ENCODE results near the gene EMX1.

EMX1 gene

DNA sequence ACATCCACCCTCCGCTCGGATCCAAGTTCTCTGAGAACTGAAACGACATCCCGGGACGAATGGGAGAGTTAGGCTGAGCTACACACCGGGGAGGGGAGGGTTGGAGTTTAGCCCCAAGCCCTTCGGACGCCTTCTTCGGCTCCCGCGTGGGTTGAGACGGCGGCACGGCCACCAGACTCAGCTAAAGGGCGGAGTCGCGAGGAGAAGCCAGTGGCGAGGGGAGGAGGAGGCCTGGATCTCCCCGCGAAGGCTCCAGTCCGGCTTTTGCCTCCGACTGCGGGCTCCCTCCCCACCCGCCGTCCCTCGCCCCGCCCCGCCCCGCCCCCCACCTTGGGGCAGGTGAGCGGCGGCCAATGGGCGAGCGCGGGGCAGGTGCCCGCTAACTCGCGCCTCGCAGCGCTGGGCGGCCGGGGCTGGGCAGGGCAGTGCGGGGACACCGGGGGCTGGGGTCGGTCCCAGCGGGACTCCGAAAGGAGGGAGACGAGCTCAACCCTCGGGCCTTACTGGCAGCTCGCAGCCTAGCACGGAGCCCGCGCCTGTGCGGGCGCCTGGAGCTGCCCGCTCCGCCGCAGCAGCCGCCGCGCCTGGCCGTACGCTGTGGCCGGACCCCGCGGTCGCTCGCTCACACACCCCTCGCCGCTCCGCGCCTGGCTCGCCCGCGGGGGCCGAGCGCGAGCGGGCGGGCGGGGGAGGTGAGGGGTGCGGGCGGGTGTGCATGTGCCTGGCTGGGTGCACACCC, at the start of gene EMX1:
Gene EMX1 (plus strand): TSS at position 382 of the 739 bp plus-strand sequence. CDS start 334 bp downstream, at position 716.
- no peak for FAIRE-seq

DNA sequence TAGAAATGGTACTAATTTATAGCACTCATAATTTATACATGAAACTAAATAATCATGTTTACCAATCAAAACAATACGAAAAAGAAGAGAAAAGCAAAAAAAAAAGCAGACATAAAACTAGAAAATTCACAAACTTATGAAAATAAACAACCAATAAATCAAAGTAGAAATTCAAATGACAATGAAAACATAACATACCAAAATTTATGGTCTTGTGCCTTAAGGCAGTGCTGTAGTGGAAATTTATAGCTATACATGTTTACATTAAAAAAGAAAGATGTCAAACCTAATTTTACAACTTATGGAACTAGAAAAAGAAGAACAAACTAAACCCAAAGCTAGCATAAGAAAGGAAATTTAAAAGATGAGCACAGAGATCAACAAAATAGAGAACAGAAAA, 46.3 kb upstream of the EMX1 start:
- no peak for FAIRE-seq

DNA sequence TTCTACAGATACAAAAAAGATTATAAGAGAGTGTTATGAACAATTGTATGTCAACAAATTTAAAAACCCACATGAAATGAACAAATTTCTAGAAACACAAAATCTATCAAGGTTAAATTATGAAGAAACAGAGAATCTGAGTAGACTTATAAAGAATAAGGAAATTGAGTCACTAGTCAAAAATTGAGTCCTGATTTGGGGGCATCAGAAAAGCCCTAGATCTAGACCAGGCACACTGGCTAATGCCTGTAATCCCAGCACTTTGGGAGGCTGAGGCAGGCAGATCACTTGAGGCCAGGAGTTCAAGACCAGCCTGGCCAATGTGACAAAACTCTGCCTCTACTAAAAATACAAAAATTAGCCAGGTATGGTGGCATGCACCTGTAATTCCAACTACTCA, 45.4 kb upstream of the EMX1 start:
- FAIRE-seq = no peak

DNA sequence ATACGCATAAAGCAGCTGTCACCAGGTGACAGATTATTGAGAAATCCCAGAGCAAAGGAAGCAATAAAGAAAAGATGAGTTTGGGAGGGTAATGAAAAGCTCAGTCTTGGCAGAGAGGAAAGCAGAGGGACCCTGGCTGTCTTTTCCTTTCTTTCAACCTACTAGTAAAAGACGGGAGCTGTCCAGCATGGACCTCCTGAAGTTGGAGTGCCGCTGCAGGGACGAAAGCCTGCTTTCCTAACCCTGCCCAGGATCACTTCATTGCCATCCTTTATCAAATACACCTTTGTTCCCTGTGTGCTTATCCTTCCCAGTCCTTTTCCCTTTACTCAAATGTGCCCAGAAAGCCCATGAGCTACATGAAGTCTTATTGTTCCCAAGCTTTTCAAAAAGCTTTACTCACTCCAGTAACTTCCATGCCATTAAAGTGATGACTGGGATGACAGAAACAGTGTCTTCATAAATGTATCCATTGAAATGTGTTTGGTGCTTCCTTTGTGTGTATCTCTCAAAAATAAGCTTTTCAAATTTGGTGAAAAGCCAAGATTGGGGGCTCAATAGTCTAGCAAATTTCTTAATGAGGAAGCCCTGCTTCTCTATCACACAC, 33.9 kb upstream of the EMX1 start:
- FAIRE-seq = no peak

DNA sequence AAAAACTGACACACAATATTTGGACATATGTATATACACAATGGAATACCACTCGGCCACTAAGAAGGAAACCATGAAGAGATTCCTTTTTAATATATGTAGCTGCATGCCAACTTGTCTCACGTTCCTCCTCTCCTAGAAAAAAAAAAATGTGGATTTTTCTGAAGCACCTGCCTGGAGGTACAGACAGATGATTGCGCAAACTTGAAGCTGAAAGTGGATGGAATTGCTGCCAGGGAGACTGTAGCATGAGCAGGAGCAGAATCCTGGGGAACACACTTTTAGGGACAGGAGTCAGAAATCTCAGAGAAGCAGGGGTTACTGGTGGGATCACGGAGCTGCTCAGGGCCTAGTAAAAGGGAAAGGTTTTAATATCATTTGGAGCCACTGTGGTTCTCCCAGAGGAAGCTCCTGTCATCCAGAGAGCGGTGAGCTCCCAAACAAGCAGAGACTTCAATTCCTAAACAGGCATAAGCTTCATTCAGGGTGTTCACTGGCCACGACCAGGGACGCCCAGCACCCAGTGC, 30.8 kb upstream of the EMX1 start:
- FAIRE-seq = no peak

DNA sequence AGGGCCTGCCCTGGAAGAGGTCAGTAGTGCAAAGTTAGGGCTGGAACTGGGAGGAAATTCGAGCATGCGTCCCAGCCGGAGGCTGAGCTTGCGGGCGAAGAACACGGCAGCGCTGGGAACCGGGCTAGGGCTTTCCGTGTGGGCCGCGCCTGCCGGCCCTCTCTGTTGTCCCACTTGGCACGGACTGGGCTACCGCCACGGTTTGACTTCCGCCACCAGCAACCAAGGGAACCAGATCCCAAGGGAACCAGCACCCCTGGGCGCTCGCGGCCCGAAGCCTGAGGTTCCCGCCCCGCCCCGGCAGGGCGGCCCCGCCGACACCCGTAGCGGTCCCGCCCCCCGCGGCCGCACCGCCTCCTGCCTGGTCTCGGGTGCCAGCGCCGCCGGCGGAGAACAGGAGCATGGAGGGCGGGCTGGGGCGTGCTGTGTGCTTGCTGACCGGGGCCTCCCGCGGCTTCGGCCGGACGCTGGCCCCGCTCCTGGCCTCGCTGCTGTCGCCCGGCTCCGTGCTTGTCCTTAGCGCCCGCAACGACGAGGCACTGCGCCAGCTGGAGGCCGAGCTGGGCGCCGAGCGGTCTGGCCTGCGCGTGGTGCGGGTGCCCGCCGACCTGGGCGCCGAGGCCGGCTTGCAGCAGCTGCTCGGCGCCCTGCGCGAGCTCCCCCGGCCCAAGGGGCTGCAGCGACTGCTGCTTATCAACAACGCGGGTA, 30.1 kb upstream of the EMX1 start, which contains the start of gene SPR:
Gene SPR (plus strand): TSS at position 377 of the 708 bp plus-strand sequence. CDS start 25 bp downstream, at position 402.
- FAIRE-seq = no peak

DNA sequence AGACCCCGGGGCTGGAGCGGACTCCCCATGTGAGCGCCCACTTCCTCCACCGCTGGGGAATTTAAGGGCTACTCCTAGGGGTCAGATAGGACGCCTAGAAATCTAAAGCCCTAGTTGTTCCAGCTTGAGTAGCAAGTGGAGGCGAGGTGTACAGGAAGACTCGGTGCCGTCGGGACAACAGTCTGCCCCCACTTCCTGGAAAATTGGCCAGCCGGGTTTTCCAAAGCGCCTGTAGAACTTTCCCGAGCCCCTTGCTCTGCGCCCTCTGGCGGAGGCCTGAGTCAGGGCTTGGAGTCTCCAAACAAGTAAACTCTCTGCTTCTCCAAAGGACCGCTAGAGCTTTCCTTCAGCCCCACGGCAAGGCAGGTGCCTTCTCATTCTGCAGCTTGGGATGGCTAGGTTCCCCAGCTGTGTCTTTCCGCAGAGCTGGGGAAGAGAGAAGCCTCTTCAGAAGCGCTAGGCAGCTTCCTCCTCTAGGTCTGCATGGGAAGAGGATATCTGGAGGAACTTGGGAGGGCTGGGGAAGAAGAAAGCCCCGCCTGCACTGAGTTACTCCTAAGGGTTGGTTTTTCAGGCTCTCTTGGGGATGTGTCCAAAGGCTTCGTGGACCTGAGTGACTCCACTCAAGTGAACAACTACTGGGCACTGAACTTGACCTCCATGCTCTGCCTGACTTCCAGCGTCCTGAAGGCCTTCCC, 29.4 kb upstream of the EMX1 start:
- no peak for FAIRE-seq

DNA sequence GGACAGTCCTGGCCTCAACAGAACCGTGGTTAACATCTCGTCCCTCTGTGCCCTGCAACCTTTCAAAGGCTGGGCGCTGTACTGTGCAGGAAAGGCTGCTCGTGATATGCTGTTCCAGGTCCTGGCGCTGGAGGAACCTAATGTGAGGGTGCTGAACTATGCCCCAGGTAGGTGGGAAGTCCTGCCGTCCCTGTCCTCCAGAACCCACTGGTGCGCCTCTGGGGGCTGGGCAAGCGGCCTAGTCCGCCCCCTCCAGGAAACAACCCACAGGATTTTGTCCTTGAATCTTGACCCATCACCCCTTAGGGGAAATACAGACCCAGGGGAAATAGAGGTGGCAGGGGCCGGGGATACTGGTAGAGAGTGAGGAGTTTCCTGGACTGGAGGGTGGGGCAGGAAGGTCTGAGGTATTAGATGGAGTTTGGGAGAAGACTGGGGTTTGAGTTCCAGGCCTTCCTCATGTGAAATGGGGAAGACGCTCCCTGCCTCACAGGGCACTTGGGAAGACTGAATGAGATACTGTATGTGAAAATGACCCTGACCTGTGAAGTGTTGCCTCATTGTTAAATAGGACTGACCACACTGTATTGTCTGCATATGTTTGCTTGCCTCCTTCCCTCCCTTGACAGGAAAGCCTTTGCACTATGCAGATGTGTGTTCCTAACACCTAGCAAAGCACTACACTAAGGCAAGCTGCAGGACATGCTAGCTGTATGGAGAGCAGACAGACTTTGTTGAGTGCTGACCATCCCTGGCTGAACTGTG, 28.7 kb upstream of the EMX1 start:
- FAIRE-seq = no peak

DNA sequence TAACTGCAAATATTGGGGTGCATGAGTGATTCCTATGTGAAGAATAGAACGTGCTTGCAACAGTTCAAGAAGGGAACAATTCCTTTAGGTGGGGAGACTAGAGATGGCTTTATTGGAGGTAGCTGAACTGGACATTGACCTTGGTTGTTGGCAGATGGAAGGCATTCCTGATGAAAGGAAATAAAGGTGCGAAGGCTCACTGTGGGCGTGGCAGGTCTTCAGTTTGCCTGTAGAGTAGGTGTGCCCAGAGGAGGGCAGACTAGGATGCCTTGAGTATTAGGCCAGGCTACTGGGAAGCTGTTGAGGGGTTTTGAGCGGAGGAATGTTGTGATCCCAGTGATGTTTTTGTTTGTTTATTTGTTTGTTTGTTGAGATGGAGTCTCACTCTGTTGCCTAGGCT, 27.3 kb upstream of the EMX1 start:
- no peak for FAIRE-seq

DNA sequence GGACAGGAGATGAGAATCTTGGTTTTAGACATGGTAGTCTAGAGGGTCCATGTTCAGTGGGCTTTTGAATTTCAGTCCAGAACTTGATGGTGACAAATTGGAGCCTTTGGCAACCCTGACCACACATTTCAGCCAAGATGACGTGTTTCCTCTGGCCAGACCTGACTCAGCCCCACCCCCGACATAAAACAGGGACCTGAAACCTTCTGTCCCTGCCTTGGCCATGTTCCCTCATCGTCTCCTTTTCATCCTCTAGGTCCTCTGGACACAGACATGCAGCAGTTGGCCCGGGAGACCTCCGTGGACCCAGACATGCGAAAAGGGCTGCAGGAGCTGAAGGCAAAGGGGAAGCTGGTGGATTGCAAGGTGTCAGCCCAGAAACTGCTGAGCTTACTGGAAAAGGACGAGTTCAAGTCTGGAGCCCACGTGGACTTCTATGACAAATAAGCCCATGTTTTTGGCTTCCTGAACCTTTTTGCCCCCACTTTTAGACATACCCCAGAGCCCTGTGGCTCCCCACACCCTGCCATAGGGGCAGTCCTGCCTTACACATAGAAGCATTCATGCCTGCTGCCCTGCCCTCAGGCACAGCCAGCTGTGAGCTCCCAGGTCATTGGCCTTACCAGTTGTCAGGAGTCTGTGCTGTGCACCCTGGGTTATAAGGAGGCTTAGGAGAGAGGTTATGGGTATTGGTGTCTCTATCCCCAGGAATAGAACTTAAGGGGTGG, 26.1 kb upstream of the EMX1 start:
- FAIRE-seq = no peak

DNA sequence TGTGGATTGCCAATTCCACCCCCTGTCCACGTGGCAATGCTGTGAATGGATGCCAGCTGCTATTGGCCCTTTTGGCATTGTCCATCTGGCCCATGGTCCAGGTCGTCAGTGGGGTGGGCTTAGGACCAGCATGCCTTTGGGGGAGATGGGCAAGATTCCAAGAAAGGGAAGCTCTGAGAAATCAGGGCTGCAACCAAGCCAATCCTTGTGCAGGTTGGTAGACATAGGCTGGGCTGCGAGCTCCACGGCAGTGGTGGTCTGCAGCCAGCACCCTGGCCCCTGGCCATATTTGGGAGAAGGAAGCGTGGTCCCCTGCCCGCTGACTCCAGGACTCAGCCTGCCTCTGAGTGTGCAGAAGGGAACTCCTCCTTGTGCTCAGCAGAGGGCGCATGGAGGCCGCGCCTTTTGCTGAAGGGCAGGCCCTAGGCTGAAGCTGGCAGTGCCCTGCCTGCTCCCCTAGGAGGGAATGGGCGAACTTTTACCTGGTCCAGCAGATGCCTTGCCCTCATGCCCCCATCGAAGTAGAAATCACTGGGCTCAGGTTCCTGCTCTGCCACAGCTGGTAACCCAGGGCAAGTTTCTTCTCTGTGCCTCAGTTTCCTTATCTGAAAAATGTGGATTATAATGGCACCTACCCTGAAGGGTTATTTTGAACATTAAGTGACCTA, 24.7 kb upstream of the EMX1 start:
- no peak for FAIRE-seq

DNA sequence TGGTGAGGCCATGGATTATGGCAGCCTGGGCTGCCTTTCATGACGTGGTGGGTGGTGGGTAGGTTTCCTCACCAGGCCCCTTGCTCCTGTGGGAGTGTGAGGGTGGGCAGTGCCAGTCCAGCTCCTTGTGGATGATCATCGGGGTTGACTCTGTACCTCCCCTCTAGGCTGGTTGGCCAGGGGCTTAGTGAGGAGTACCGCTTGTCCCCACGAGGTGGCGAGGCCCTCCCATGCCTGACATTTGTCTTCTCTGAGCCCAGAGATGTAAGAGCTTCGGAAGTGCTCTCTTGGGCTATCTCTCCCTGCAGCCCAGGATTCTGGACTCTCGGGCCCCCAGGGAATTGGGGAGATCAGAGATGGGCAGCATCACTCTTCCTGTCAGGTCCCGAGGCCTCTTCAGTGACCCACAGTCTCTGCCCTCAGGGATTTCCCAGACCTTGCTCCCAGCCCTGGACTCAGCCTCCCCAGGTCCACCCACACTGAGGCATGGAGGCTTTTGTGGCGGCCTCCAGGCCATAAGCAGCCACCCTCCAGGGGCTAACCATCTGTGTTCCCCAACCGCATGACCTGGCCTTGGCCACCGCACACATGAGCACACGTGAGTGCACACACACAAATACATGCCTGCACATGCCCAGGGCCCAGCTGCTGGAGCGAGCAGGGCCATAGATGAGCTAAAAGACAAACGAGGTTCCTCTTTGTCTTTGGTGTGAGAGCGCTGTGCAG, 23.6 kb upstream of the EMX1 start:
- FAIRE-seq = no peak

DNA sequence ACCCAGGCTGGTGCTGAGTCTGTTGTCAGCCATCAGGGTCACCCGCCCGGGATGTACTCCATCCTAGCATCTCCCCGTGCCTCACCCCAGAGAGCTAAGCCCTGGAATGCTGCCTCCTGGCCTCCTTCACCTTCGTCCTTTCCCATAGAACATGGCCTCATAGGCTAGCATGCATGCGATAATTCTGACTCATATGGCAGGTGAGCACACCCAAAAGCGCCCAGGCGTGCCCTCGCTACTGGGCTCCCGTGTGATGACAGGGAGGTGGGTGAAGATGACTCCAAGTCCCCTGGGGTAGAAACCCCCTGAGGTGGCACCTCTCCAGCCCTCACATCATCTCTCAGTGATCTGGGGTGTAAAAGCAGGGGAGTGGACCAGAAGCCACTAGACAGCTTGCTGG, 22.8 kb upstream of the EMX1 start:
- no peak for FAIRE-seq

DNA sequence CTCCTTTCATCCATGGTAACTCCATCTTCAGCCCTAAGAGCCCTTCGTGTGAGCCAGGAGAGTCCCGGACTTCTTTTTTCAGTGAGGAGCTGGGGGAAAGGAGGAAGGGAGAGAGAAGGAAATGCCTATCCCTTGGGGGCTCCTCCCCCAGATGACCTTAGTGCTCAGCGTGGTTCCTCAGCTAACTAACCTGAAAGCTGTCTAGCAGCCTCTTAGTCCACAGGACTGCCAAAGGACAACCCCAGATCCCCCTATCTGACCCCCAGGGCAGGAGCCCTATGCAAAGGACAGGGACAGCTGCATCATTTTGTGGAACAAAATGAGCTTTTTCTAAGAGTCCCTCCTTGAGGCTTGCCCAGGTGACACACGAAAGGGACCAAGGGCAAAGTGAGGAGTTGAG, 22.2 kb upstream of the EMX1 start:
- no peak for FAIRE-seq

DNA sequence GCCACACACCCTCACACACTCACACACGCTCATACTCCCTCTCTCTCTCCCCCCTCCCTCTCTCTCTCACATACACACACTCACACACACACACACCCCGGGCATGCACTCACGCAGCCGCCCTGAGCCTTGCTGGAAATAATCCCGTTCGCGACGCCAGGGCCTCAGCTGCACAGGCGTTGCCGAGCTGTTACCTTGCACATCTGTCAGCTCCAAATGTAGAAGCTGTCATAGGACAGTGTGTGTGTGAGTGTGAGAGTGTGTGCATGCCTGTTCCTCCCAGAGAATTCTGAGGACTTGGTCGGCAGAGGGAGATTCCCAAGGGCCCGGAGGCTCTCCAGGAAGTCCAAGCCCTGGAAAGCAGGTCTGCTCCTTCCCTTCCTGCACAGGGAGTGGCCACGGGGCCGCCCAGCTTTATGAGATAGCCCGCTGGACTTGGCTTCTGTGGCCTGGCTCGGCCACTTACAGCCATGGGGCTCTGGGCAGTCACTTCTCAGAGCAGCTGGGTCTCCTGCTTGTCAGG, 21.5 kb upstream of the EMX1 start:
- no peak for FAIRE-seq

DNA sequence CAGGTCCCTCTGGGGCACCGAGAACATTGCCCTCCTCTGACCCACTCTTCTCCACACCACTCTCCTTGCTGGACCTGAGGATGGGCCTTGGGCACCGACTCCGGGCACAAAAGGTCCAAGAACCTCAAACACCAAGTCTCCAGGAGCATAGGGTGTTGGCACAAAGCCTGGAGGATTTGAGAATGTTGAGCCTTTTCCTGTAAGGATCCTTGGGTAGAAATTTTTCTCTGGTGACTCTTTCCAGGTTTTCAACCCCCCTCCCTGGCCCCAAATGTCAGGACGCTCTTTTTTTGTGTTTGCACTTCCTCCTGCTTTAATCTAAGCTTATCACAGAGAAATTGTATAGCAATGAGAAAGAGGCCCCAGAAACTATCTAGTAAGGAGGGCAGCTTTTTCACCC, 20.9 kb upstream of the EMX1 start:
- no peak for FAIRE-seq

DNA sequence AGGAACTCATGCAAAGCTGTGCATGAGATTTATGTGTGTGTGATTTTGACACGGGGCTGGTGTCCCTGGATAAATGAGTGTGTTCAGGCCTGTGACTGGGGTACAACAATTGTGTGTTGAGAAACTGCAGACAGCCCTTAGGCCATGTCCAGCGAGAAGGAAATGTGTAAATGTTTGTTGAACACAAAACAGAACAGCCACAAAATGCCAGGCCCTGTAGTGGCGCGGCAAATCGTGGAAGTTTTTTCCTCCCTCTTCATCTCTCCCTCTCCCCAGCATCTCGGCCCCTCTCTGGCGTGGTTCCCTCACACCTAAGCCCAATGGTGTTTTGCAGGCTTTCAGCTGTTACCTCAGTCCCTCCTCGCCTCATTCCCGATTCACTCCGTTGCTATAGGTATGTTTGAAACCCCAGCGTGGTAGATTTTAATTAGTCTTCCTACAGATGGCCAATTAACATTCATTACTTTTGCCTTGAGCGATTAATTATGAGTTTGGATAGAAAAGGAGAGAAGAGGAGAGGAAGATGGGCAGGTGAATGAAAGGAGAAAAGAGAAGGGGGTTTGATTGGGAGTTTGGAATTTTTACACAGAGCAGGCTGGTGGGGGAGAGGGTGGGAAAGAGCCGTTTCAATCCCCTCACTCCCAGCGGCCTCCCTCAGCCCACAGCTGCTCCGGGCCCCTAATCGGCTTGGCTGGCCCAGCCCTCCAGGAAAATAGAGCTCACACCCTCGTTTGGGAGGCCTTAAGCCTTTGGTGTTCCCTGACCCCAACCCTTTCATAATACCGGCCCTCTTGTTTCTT, 19.3 kb upstream of the EMX1 start:
- no peak for FAIRE-seq

DNA sequence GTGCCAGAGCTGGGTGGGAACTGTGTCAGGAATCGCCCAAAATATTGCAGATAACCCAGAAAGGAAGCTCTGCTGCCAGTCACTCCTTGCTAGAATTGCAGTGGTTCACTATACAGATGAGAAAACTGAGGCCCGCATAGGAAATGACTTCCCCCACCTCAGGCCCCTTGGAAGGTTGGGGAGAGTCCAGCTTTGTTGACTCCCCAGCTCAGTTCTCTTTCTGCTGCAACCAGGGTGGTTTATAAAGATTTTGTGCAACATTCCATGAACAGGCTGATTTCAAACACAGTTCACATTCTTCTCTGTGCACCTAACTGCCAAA, 18.8 kb upstream of the EMX1 start:
- FAIRE-seq = no peak

DNA sequence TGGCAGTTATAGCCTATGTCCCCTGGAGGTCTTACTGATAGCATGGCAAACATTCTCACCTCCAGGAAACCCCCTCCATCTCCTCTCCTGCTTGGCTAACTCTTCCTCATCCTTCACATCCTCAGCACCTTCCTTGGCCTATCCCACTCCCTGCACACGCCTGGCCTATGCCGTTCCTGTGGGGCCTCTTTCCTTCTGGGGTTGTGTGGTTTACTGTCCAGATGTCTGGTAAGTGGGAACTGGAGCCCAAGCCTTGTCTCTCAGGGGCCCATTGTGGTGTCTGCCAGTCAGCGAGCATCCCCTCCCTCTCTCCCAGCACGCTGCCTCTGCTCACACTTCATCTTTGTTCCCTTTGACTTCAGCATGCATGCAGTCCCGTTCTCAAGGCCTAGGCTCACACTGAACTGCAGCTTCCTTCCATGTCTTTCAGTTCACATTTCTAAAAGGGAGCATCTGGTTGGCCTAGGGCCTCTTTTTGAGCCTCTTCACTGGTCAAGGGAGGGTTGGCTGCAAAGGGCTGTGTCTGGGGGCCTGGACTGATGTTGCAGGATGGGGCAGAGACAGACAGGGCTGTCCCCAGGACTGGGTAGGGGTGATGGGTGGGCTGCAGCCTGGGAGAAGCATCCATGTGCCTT, 17.0 kb upstream of the EMX1 start:
- FAIRE-seq = no peak

All from endometrium (tissue), 2 donors.